OCI-LY3 (cell line): ENCODE measurements around the gene RANBP3L.

ENCODE experiments used
- H2AFZ ChIP-seq: fragments of 200-600, 300-600 bp; shearing (Covaris generic); 2 replicates; pipeline ENCODE4 v1.6.0; 2014; ENCODE audit warnings: antibody characterized with exemption, low read depth, low read length
- H3K27ac ChIP-seq: fragments of 200-600, 300-600 bp; sonication (generic); 2 replicates; pipeline ENCODE4 v1.5.1; 2014; ENCODE audit warnings: mild to moderate bottlenecking, low read length, moderate library complexity, mixed read lengths
- H3K27me3 ChIP-seq: fragments of 200-600, 300-600 bp; sonication (generic); 2 replicates; pipeline ENCODE4 v1.6.1; 2014; ENCODE audit warnings: low read depth, low read length, mixed read lengths
- H3K36me3 ChIP-seq: fragments of 200-600, 300-600 bp; sonication (generic); replicated peaks from 2 replicates; pipeline ENCODE3; 2014; ENCODE audit warnings: low read depth, low read length, mixed read lengths
- H3K4me1 ChIP-seq: fragments of 300-600, 200-600 bp; sonication (generic); 2 replicates; pipeline ENCODE4 v1.6.1; 2014; ENCODE audit warnings: low read length, mixed read lengths
- H3K4me2 ChIP-seq: fragments of 200-600, 300-600 bp; sonication (generic); 2 replicates; pipeline ENCODE4 v1.6.1; 2014; ENCODE audit warnings: low read length, mixed read lengths
- H3K4me3 ChIP-seq: fragments of 300-600, 200-600 bp; sonication (generic); 2 replicates; pipeline ENCODE4 v1.5.1; 2014; ENCODE audit warnings: antibody characterized with exemption, mild to moderate bottlenecking, low read length, moderate library complexity
- H3K79me2 ChIP-seq: fragments of 300-600, 200-600 bp; shearing (Covaris generic); 2 replicates; pipeline ENCODE4 v1.6.1; 2014; ENCODE audit warnings: mild to moderate bottlenecking, low read length, mixed read lengths
- H3K9ac ChIP-seq: fragments of 300-600, 200-600 bp; shearing (Covaris generic); 2 replicates; pipeline ENCODE4 v1.6.0; 2014; ENCODE audit warnings: mild to moderate bottlenecking, low read length, moderate library complexity
- H3K9me3 ChIP-seq: fragments of 200-600, 300-600 bp; shearing (Covaris generic); 2 replicates; pipeline ENCODE4 v1.6.1; 2014; ENCODE audit warnings: low read length, mixed read lengths; ENCODE audit not compliant: insufficient read depth
- H4K20me1 ChIP-seq: fragments of 200-600, 300-600 bp; sonication (generic); 2 replicates; pipeline ENCODE4 v1.6.1; 2016; ENCODE audit warnings: low read length, mixed read lengths; ENCODE audit not compliant: insufficient read depth
- CTCF ChIP-seq: fragments of 200-600, 300-600 bp; sonication (generic); IDR thresholded peaks from 2 replicates; pipeline ENCODE4 v1.5.1; 2014; ENCODE audit warnings: antibody characterized with exemption, low read length, low read depth
- EZH2phosphoT487 ChIP-seq: fragments of 200-600 bp; shearing (Covaris generic); IDR thresholded peaks from 2 replicates; pipeline ENCODE4 v1.6.1; 2018; ENCODE audit warnings: antibody characterized with exemption, mixed run types, low read depth

Gene RANBP3L

GRCh38 chr5:36250427-36250826, 51.3 kb downstream of the RANBP3L start:
- Histone ChIP-seq H3K9me3 (no peaks in the 10 kb centered on the region), H3K27ac (no peak overlapping the region), H3K79me2 (no peaks in the 10 kb centered on the region), H3K9ac (no peak overlapping the region), H4K20me1 (no peaks in the 10 kb centered on the region), H3K36me3 (no peaks in the 10 kb centered on the region), H3K4me1 (no peaks in the 10 kb centered on the region), H3K4me3 (no peak overlapping the region), H3K4me2 (no peak overlapping the region), H3K27me3 (no peaks in the 10 kb centered on the region), H2AFZ (no peak overlapping the region)
- TF ChIP-seq CTCF (no peak), EZH2phosphoT487 (no peak)

GRCh38 chr5:36246036-36246800, 55.5 kb downstream of the RANBP3L start:
- no peak for TF ChIP-seq CTCF
- no peak for TF ChIP-seq EZH2phosphoT487
- peaks cover 6% of the 10 kb centered on the region for H3K4me1 ChIP-seq
- H3K4me2 ChIP-seq, result no peak overlapping the region
- no peaks in the 10 kb centered on the region for H3K9me3 ChIP-seq
- H3K4me3 ChIP-seq, result no peak overlapping the region
- no peaks in the 10 kb centered on the region for H4K20me1 ChIP-seq
- H3K9ac ChIP-seq, result no peak overlapping the region
- no peak overlapping the region for H2AFZ ChIP-seq
- no peaks in the 10 kb centered on the region for H3K36me3 ChIP-seq
- H3K27me3 ChIP-seq, result no peaks in the 10 kb centered on the region
- peaks cover 7% of the 10 kb centered on the region; the same call in 1 of the 2 replicates for H3K79me2 ChIP-seq
- H3K27ac ChIP-seq, result no peak overlapping the region

- no peak overlapping the region for H3K4me3 ChIP-seq
- no peaks in the 10 kb centered on the region for H3K27me3 ChIP-seq
- H3K9me3 ChIP-seq, result no peaks in the 10 kb centered on the region
- no peaks in the 10 kb centered on the region for H4K20me1 ChIP-seq
- H3K4me1 ChIP-seq, result peaks cover 20% of the 10 kb centered on the region
- no peak overlapping the region for H3K9ac ChIP-seq
- no peak overlapping the region for H3K4me2 ChIP-seq
- no peak for TF ChIP-seq CTCF
- no peak for TF ChIP-seq EZH2phosphoT487
- H2AFZ ChIP-seq, result no peak overlapping the region
- no peak overlapping the region for H3K27ac ChIP-seq
- no peaks in the 10 kb centered on the region for H3K36me3 ChIP-seq
- peaks cover 20% of the 10 kb centered on the region for H3K79me2 ChIP-seq
Measured at GRCh38 chr5:36244076-36244475, 57.6 kb downstream of the RANBP3L start.

GRCh38 chr5:36243653-36244052, 58.0 kb downstream of the RANBP3L start:
- Histone ChIP-seq H3K36me3 (no peaks in the 10 kb centered on the region), H4K20me1 (no peaks in the 10 kb centered on the region), H3K9ac (no peak overlapping the region), H3K4me1 (peaks cover 20% of the 10 kb centered on the region), H3K4me3 (no peak overlapping the region), H3K27ac (no peak overlapping the region), H3K4me2 (no peak overlapping the region), H3K79me2 (peaks cover 22% of the 10 kb centered on the region), H2AFZ (no peak overlapping the region), H3K27me3 (no peaks in the 10 kb centered on the region), H3K9me3 (no peaks in the 10 kb centered on the region)
- TF ChIP-seq CTCF, result no peak
- TF ChIP-seq EZH2phosphoT487, result no peak
